ENCODE results near the gene PCOLCE2.
"Not testable (repeated sequence)": the region's sequence is repeated elsewhere in the genome, so short reads cannot be mapped to it uniquely, and the experiment has no call there.

PCOLCE2 gene

DNA sequence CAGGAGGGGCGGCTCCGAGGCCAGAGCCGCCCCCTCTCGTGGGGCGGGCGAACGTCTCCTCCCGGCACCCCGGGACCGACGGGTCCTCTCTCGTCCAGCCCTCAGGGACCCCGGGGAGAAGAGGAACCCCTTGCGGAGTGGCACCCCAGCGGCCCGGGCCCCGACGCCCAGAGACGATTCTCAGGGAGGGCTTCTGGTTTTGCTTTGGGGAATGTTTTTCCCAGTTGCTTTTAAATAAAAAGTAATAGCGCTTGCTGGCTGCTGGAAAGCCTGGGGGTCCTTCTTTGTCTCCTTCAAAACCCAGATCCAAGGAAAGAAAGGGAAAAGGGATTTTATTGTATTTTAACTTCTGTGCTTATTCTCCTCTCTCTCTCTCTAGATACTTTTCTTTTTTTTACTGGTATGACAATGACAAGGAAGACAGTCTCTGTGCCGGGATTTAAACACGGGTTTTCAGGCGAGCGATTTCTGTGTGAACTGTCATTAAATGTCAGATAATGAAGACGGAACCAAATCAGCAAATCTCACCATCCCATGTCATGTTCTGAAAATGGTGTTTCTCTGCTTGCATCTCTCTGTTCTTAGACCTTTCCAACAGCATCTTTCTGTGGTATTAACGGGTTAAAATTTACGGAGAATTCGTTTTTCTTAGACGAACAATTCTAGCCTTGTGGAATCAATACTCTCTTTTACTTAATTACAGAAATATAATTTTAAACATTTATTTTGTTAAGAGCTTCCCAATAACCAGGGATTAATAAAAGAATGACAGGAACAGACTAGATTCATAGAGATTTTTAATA lies 530 bp upstream of the PCOLCE2 start:
- TF ChIP-seq POLR2A (IDR thresholded peaks at IDR 0.05; ENCODE audit: low read length), result no peak
- TF ChIP-seq GATA1 (IDR thresholded peaks at IDR 0.05; ENCODE audit: low read depth, low read length), result no peak
- DNase-seq, result no peak

DNA sequence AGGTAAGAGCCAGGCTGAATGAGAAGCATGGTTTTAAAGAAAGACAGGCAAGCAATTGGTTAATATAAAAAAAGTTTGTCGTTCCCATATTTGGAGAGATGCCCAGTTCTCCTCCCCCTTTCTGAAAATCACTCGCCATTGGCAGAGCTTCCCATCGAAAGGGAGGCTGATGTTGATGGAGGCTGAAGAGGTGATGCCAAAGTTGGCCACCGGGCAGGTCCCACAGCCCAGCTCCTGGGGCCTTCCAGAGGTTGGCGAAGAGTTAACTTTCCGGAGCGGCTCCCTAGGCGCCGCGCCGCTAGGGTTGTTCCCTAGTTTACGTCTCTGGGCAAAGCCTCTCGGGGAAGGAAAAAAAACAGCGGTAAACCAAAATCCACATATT lies 793 bp downstream of the PCOLCE2 start:
- peak; percentile 44 to 48 for DNase-seq
- TF ChIP-seq GATA1 (IDR thresholded peaks at IDR 0.05; ENCODE audit: low read depth, low read length), result no peak
- no peak for TF ChIP-seq POLR2A (IDR thresholded peaks at IDR 0.05; ENCODE audit: low read length)

DNA sequence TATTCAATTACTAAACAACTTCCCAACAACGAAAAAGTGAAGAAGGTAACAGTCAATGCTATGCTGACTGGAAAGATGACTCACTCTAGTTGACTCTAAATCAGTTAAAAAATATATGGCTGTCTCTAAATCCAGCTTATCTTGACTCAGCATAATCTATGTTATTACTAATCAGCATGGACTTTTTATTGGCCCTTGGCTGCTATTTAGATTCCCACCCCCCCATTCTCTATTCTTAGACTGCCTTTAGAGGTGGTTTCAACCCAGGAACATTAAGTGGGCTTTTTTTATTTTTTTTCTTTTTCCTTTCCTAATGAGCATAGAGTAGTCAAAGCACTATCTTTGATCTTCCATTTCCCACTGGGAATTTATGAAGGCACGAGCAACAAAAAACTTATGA lies 1.9 kb downstream of the PCOLCE2 start:
- peak; percentile 22 to 23 for DNase-seq
- no peak for TF ChIP-seq GATA1 (IDR thresholded peaks at IDR 0.05; ENCODE audit: low read depth, low read length)
- no peak for TF ChIP-seq POLR2A (IDR thresholded peaks at IDR 0.05; ENCODE audit: low read length)

DNA sequence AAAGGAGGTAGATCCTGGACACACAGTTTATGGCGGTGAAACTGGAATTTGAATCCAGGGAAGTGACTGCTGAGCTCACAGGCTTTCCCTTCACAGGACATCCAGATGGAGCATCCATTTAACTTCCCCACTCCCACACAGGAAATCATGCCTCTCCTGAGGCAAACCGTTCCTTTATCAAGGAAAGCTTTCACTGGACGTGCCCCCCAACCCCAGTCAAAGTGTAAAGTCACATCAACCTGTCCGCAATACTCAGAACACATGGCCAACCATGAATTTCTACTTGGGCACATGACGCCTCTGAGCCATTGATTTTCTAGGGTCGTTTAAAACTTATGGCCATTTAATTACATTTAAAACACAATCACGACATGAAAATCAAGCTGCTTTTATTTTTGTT lies 2.9 kb downstream of the PCOLCE2 start:
- no peak for DNase-seq
- TF ChIP-seq GATA1 (IDR thresholded peaks at IDR 0.05; ENCODE audit: low read depth, low read length) (no peak), POLR2A (IDR thresholded peaks at IDR 0.05; ENCODE audit: low read length) (no peak)

DNA sequence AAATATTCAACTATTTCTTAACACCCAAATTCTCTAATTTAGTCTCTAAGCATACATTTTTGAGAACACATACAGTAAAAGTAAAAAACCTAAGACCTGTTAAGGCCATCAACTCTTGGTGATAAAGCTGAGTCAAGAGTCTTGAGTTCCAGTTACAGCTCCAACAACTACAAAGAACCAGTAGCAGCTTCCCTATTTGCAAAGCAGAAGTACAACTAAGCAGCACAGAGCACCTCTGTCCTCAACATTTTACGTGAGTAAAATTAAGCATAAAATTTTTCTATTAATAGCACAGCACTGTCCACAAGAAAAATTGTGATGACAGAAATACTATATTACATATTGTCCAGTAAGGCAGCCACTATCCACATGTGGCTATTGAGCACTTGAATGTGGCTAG lies 4.4 kb downstream of the PCOLCE2 start:
- DNase-seq, result no peak
- TF ChIP-seq GATA1 (IDR thresholded peaks at IDR 0.05; ENCODE audit: low read depth, low read length) (no peak), POLR2A (IDR thresholded peaks at IDR 0.05; ENCODE audit: low read length) (no peak)

DNA sequence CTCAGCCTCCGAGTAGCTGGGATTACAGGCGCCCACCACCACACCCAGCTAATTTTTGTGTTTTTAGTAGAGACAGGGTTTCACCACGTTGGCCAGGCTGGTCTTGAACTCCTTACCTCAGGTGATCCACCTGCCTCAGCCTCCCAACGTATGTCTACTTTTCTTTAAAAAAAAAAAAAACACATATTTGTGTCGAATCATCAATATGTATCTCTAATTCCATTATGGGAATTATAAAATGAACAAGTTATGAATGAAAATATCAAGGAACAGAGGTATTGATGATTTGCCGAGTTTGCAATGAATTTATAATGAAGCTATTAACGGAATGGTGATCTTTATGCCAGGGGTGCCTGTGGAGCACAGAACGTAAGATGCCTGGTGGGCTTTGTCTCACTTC lies 5.3 kb downstream of the PCOLCE2 start:
- DNase-seq, result not testable (repeated sequence)

DNA sequence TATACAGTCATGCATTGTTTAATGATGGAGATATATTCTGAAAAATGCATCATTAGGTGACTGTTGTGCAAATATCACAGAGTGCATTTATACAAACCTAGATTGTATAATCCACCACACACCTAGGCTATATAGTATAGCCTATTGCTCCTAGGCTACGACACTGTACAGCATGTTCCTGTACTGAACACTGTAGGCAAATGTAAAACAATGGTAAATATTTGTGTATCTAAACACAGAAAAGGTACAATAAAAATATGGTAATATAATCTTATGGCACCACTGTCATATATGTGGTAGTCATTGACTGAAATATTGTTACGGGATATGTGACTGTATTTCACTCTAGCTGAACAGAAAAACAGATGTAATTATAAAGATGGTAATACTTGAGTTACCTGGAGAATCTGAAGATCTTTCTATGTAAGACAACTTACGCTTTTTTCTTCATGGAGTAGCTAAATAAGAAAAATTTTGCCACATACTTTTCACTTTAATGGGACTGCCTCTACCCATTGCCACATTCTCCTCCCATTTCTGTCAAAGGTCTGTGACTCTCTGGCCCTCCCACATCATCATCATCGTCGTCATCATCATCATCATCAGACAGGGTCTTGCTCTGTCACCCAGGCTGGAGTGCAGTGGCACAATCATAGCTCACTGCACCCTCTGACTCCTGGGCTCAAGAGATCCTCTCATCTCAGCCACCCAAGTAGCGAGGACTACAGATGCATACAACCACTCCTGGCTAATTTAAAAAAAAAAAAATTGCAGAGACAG lies 7.2 kb downstream of the PCOLCE2 start:
- DNase-seq, result no peak
- TF ChIP-seq POLR2A (IDR thresholded peaks at IDR 0.05; ENCODE audit: low read length), result no peak
- no peak for TF ChIP-seq GATA1 (IDR thresholded peaks at IDR 0.05; ENCODE audit: low read depth, low read length)

DNA sequence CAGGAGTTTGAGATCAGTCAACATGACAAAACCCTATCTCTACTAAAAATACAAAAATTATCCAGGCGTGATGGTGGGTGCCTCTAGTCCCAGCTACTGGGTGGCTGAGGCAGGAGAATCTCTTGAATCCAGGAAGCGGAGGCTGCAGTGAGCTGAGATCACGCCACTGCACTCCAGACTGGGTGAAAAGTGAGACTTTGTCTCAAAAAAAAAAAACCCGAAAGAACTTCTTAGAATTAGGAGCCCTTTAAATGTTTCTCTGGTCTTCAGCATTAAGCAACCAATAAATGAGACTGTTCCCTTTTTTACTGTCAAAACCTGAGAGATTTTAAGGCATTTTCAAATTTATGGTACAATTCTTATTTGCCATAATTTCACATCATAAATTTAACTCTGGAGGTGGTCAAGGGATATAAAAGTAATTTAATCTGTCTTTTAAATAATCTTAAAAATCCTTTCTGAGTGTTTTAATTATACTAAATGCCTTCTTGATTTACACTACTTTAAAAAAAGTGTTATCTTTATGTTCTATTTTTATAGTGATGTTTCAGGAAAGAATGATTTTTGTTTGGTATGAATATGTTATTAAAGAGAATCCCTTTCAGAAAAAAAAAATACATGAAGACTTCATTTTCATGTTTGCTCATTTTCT lies 10.1 kb downstream of the PCOLCE2 start:
- no peak for DNase-seq
- TF ChIP-seq GATA1 (IDR thresholded peaks at IDR 0.05; ENCODE audit: low read depth, low read length) (no peak), POLR2A (IDR thresholded peaks at IDR 0.05; ENCODE audit: low read length) (no peak)

DNA sequence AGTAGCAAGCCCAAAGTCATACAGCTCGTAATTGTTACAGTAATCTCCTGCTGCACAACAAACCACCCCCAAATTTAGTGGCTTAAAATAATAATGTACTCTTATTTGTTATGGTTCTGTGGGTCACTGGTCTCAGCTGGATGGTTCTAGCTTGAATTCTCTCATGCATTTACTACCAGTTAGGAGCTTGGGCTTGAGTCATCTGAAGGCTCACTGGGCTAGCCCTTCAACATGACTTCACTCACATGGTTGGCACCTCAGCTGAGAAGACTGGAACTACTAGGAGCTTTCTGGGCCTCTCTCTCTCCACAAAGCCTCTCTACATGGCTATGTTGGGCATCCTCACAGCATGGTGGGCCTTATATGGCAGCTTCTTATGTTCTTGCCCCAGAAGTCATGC lies 12.5 kb downstream of the PCOLCE2 start:
- TF ChIP-seq POLR2A (IDR thresholded peaks at IDR 0.05; ENCODE audit: low read length) (no peak), GATA1 (IDR thresholded peaks at IDR 0.05; ENCODE audit: low read depth, low read length) (no peak)
- no peak for DNase-seq

DNA sequence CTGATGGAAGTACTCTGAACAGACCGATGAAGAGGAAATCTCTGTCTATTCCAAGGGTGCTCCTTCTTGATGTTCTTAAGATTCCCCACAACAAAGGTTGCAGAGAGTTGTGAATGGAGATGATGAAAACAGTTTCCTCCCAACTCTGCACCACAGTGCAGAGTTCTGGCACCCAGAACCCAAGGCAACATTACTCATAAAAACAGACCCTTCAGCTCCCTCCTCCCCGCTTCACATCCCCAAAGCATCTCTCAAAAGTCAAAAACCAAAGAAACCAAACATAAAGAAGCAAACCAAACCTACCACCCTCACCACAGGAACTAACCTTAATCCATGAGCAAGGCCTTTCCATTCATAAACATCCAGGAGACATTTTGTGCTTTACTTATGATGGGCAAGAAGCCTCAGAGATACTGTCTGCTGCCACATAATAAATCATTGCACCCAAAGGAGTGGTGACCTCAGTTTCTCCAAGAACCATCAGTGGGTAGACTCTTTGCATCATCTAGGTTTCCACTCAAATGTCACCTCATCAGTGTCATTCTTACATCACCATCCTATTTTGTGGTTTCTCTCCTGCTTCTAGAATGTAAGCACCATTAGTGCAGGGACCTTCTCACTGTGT lies 13.2 kb downstream of the PCOLCE2 start:
- DNase-seq, result no peak
- TF ChIP-seq GATA1 (IDR thresholded peaks at IDR 0.05; ENCODE audit: low read depth, low read length) (no peak), POLR2A (IDR thresholded peaks at IDR 0.05; ENCODE audit: low read length) (no peak)

DNA sequence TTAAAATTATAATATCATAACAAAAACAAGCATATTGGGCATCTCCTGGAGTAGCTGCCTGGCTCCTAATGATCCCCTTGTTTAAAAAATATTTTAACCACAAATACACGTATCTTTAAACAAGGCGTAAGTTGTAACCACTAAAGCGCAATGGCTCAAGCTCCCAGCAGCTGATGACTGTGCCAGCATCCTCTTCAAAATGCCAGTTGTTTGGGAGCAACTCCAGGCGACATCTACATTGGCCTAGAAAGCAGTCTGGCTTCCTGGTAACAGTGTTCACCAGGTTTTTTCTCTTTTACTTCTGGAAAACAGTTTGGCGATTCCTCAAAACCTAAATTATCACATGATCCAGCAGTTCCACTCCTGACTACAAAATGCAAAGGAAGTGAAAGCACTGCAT lies 13.8 kb downstream of the PCOLCE2 start:
- no peak for TF ChIP-seq POLR2A (IDR thresholded peaks at IDR 0.05; ENCODE audit: low read length)
- no peak for TF ChIP-seq GATA1 (IDR thresholded peaks at IDR 0.05; ENCODE audit: low read depth, low read length)
- no peak for DNase-seq

DNA sequence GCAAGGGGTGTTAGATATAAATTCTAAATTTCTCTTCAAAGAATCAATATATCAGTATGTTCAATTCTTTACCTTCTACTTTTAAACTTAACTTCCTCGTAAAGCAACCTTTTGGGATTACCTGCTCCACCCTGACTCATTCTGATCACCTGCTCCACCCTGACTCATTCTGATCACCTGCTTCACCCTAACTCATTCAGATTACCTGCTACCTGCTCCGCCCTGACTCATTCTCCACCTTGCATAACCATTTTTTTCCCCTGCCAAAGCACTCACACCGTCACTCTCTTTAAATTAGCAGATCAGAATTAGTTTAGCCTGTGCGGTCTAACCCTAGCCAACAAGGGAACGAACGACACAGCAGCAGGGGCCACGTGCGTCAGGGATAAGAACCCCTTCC lies 20.5 kb downstream of the PCOLCE2 start:
- not testable (repeated sequence) for DNase-seq

DNA sequence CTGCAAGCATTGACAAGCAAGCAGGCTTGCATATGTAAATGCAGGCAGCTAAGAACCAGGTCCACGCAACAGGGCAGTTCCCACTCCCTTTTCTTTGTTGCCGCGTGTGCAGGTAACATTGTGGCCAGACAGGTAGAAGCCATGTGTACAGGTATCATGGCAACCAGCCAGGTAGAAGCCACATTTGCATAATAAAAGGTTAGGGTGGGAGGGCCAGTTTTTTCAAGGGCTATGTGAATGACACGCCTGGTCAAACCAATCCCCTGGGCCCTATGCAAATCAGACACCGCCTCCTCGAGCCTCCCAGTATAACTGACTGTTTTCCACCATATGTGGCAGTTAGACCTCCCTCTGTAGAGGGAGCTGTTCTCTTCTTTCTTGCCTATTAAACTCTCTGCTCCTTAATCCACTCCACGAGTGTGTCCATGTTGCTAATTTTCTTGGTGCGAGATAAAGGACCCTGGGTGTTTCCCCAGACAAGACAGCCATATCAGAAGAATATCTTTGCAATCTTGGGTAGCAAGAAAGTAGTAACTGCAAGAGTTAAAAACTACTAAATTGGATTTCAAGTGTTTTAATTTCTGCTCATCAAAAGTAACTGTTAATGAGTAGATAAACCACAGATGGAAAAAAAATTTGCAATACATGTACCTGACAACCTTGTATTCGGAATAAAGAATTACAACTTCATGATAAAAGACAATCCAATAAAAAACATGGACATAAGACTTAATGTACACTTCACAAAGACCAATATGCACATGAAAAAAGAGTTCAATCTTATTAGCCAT lies 21.8 kb downstream of the PCOLCE2 start:
- TF ChIP-seq POLR2A (IDR thresholded peaks at IDR 0.05; ENCODE audit: low read length) (no peak), GATA1 (IDR thresholded peaks at IDR 0.05; ENCODE audit: low read depth, low read length) (no peak)
- DNase-seq, result peak; percentile 44 to 57

Measured in erythroblast (primary cell).